IPS-18a (cell line): ENCODE data around the gene ITGB1BP1.
"Not testable (repeated sequence)": the region's sequence is repeated elsewhere in the genome, so short reads cannot be mapped to it uniquely, and the experiment has no call there.

Experiments
- H3K27ac ChIP-seq: one replicate; pipeline ENCODE4 v1.5.1; 2013; ENCODE audit warnings: low read length
- H3K27me3 ChIP-seq: one replicate; pipeline ENCODE4 v1.6.1; 2013; ENCODE audit warnings: mild to moderate bottlenecking, low read length; ENCODE audit not compliant: control insufficient read depth, insufficient read depth
- H3K36me3 ChIP-seq: one replicate; pipeline ENCODE4 v1.6.1; 2013; ENCODE audit warnings: low read depth, low read length; ENCODE audit not compliant: control insufficient read depth
- H3K4me1 ChIP-seq: one replicate; pipeline ENCODE4 v1.6.1; 2013; ENCODE audit warnings: low read depth, low read length; ENCODE audit not compliant: control insufficient read depth
- H3K4me3 ChIP-seq: one replicate; pipeline ENCODE4 v1.5.1; 2013; ENCODE audit warnings: low read length
- H3K9ac ChIP-seq: one replicate; pipeline ENCODE4 v1.6.1; 2013; ENCODE audit warnings: mild to moderate bottlenecking, low read length, moderate library complexity
- H3K9me3 ChIP-seq: one replicate; pipeline ENCODE4 v1.6.1; 2013; ENCODE audit warnings: low read depth, low read length; ENCODE audit not compliant: control insufficient read depth

ITGB1BP1 gene

DNA sequence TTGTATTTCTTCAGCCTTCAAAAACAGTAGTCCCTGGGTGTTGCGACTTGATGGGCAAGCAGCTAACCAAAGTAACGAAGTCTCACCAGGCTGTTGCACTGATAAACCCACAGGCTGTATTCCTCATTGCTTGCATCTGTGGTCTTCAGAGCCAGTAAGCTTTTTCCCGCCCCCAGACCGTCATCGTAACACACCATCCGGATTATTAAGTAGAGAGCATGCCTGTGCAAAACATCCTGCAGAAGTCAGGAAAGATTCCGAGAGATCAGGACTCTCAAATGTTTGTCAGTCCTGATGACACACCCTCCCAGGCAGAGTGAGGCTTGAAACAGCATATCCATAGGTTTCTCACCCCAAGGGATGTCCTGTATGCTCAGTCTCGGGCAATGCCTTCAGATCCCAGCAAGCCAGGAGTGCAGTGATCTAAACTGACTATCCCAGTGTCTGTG lies 15.9 kb downstream of the ITGB1BP1 start:
- no peaks in the 10 kb centered on the region for H3K27me3 ChIP-seq
- H3K4me3 ChIP-seq = no peak overlapping the region
- no peaks in the 10 kb centered on the region for H3K9me3 ChIP-seq
- H3K36me3 ChIP-seq = peaks cover 5% of the 10 kb centered on the region
- H3K9ac ChIP-seq = no peak overlapping the region
- H3K27ac ChIP-seq = no peak overlapping the region
- H3K4me1 ChIP-seq = no peaks in the 10 kb centered on the region

DNA sequence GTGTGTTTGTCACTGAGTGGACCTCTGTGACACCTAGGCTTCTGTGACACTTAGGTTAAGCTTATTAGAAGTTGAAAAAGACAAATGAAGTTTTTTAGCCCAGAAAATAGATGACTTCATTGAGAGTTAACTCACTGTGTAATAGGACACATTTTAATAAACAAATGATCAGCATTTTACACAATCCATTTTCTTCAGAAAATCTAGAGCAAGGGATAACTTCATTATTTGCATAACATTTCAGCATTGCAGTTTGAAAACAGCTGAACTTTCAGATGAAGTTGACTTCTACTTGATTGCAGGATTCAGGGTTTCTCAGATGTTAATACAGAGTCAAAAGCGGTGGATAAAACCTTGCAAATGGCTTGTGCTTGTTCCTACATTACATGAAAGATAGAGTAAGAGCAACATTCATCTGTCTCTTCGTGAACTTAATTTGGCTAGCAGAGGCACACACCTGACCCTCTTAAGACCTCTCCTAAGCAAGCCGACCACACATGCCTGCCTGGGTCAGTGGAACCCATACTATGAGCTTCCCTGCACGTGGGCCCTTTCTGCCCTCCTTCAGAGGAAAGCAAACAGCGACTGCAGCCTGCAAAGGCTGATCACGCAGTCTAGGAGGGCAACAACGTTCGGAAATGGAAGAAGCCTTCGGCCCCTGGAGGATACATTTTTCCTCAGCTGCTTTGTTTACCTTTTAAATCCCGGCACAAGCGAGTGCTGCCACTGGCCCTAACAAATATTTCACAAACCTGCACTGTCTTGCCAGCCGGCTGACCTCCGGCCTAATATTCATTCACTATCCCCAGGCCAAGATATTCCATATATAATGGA lies 16.6 kb downstream of the ITGB1BP1 start:
- Histone ChIP-seq H3K27ac (no peak overlapping the region), H3K9ac (no peak overlapping the region), H3K27me3 (no peaks in the 10 kb centered on the region), H3K9me3 (no peaks in the 10 kb centered on the region), H3K4me1 (no peaks in the 10 kb centered on the region), H3K36me3 (peaks cover 5% of the 10 kb centered on the region), H3K4me3 (no peak overlapping the region)

DNA sequence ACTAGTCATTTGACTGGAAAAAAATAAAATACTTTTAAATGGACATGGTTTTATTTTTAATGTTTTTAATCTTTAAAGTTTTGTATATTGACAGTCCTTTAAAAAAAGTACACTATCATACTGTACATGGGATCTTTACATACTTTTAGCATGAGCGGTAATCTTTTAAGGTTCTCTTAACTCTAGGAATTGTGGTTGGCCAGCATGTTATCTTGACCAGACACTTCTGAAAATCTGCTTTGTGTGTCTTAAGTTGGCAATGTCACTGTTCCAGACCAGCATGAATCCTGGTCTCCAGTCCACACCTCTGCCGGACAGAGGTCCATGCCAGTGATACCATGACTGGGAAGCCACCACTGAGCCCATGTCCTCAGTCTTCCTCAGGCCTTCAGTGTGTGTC lies 17.7 kb downstream of the ITGB1BP1 start:
- no peaks in the 10 kb centered on the region for H3K27me3 ChIP-seq
- H3K36me3 ChIP-seq = peaks cover 5% of the 10 kb centered on the region
- no peaks in the 10 kb centered on the region for H3K9me3 ChIP-seq
- no peak overlapping the region for H3K27ac ChIP-seq
- no peaks in the 10 kb centered on the region for H3K4me1 ChIP-seq
- no peak overlapping the region for H3K9ac ChIP-seq
- no peak overlapping the region for H3K4me3 ChIP-seq

- no peaks in the 10 kb centered on the region for H3K4me1 ChIP-seq
Observed at GRCh38 chr2:9404451-9404850, 18.9 kb downstream of the ITGB1BP1 start.

DNA sequence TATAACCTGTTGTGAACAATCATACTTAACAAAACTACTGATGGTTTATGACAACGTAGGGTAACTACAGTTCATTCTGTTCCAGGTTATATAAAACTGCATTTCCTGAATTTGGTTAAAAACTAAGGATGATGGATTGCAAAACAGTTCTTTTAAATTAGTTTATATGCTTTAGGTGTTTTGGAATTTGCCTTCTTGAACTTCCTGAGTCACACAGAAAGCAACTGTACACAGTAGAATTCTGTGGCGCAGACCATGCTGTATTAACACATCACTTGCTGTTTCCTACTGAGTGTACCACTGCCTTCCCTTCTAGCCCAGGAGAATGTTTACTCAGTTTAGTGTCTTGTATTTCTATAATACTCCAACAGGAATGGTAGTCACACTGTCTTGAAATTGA lies 19.4 kb downstream of the ITGB1BP1 start:
- Histone ChIP-seq H3K4me3 (no peak overlapping the region), H3K27me3 (no peaks in the 10 kb centered on the region), H3K36me3 (peaks cover 5% of the 10 kb centered on the region), H3K4me1 (no peaks in the 10 kb centered on the region), H3K9ac (no peak overlapping the region), H3K27ac (no peak overlapping the region), H3K9me3 (no peaks in the 10 kb centered on the region)

More at GRCh38 chr2:9404451-9404850, 18.9 kb downstream of the ITGB1BP1 start:
- no peak overlapping the region for H3K4me3 ChIP-seq
- H3K9me3 ChIP-seq = no peaks in the 10 kb centered on the region
- no peak overlapping the region for H3K9ac ChIP-seq
- H3K36me3 ChIP-seq = peaks cover 5% of the 10 kb centered on the region
- H3K27ac ChIP-seq = no peak overlapping the region
- H3K27me3 ChIP-seq = no peaks in the 10 kb centered on the region

DNA sequence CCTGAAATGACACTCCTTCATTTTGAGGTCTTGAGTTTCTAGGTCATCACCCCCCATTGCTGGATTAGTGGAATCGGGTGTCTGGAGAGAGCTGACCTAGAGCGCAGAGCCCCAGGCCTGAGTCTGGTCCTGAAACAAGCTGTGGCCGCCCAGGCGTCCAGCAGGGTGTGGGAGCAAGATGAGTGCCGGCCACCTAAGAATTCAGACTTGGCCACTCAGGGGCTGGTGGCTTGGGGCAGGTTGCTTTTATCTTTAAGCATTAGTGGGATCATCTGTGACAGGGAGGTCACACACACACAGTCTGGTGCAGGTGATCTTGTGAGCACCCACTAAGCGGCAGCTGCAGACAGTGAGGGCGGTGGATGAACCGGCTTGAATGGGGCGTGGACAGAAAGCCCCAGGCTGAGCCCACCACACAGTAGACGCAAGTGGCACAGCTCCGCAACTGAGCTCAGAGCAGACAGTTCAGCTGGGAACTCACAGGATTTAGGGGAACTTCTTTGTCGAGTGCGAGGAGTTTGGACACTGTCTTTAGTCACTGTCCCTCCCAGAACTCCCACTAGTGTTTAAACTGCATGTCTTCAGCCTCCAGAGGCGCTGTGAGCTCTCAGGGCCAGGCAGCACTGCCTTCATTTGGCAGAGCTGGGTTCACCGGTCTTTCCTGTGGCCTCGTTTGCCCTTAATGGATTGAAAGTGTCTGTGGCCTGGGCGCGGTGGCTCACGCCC lies 21.5 kb downstream of the ITGB1BP1 start:
- no peak overlapping the region for H3K9ac ChIP-seq
- H3K9me3 ChIP-seq = no peaks in the 10 kb centered on the region
- H3K4me1 ChIP-seq = no peaks in the 10 kb centered on the region
- H3K36me3 ChIP-seq = peaks cover 5% of the 10 kb centered on the region
- H3K4me3 ChIP-seq = no peak overlapping the region
- H3K27me3 ChIP-seq = no peaks in the 10 kb centered on the region
- H3K27ac ChIP-seq = no peak overlapping the region

DNA sequence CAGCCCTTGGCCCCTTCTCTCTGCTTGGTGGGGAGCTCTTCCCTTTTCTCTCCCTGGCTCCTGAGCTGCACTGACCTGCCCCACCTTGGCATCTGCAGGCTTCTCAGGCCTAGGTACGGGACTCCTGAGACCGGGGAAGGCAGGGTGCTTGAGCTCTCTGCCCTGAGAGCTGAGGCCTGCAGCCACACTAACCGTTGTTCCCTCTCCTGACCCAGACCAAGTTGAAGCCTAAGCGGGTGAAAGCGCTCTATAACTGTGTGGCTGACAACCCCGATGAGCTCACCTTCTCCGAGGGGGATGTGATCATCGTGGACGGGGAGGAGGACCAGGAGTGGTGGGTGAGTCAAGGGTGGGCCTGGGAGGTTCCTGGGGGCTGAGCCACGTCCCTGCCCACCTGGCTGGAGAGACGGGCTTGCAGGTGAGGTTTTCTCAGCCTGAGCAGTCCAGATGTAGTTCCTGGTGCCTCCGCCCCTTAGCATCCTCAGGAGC lies 22.2 kb downstream of the ITGB1BP1 start:
- Histone ChIP-seq H3K4me3 (no peak overlapping the region), H3K4me1 (no peaks in the 10 kb centered on the region), H3K9me3 (no peaks in the 10 kb centered on the region), H3K9ac (no peak overlapping the region), H3K36me3 (peaks cover 5% of the 10 kb centered on the region), H3K27ac (no peak overlapping the region), H3K27me3 (no peaks in the 10 kb centered on the region)

GRCh38 chr2:9400268-9401058 lies 22.9 kb downstream of the ITGB1BP1 start:
- H3K27ac ChIP-seq = no peak overlapping the region
- H3K9ac ChIP-seq = no peak overlapping the region
- H3K9me3 ChIP-seq = no peaks in the 10 kb centered on the region
- H3K4me1 ChIP-seq = no peaks in the 10 kb centered on the region
- peaks cover 5% of the 10 kb centered on the region for H3K36me3 ChIP-seq
- H3K27me3 ChIP-seq = no peaks in the 10 kb centered on the region
- no peak overlapping the region for H3K4me3 ChIP-seq

- no peaks in the 10 kb centered on the region for H3K4me1 ChIP-seq
- no peaks in the 10 kb centered on the region for H3K27me3 ChIP-seq
- H3K9ac ChIP-seq = no peak overlapping the region
- H3K9me3 ChIP-seq = no peaks in the 10 kb centered on the region
- H3K36me3 ChIP-seq = peaks cover 11% of the 10 kb centered on the region
- H3K27ac ChIP-seq = no peak overlapping the region
- no peak overlapping the region for H3K4me3 ChIP-seq
Observed at GRCh38 chr2:9398881-9399780, 24.2 kb downstream of the ITGB1BP1 start.

DNA sequence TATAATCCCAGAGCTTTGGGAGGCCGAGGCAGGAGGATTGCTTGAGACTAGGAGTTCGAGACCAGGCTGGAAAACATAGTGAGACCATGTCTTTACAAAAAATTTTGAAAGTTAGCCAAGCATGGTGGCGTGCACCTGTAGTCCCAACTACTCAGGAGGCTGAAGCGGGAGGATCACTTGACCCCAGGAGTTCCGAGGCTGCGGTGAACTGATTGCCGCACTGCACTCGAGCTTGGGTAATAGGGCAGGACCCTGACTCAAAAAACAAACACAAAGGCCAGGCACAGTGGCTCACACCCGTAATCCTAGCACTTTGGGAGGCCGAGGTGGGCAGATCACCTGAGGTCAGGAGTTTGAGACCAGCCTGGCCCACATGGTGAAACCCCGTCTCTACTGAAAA lies 25.1 kb downstream of the ITGB1BP1 start:
- not testable (repeated sequence) for H3K27ac ChIP-seq, H3K9ac ChIP-seq, H3K27me3 ChIP-seq, H3K9me3 ChIP-seq, H3K4me3 ChIP-seq, H3K4me1 ChIP-seq
- H3K36me3 ChIP-seq = peaks cover 11% of the 10 kb centered on the region
